Measurements from ENCODE around the gene G3BP1. TPM values are rescaled to one million over a fixed set of nuclear protein-coding genes. Genes with fewer than 3 reads are reported as not detected.
A peak's percentile ranks its signal among the peaks of the same experiment; 100 is the strongest.

The G3BP1 gene
- total and polyA plus RNA-seq, 4 donors, result 75.5 to 131 (median 101) TPM

GRCh38 chr5:151810449-151810848, 38.7 kb downstream of the G3BP1 start:
- H3K4me3 ChIP-seq (ENCODE audit: low read depth, low read length), result no peak overlapping the region
- H3K36me3 ChIP-seq (ENCODE audit: control insufficient read depth, insufficient read depth, low read length), result peaks cover 2% of the 10 kb centered on the region
- H3K4me1 ChIP-seq (ENCODE audit: control insufficient read depth, insufficient read depth, low read length), result no peaks in the 10 kb centered on the region
- no peak overlapping the region for H3K27ac ChIP-seq (ENCODE audit: low read depth, low read length)
- no CpG with 5 or more reads among the region's 1 CpG for WGBS (ENCODE audit: insufficient coverage)
- H3K9me3 ChIP-seq (ENCODE audit: control insufficient read depth, insufficient read depth, low read length), result no peaks in the 10 kb centered on the region
- H3K27me3 ChIP-seq (ENCODE audit: control insufficient read depth, insufficient read depth, low read length), result no peaks in the 10 kb centered on the region
- no peak for DNase-seq (ENCODE audit: low read depth in 4 of 6, low spot score in 6 of 6)

GRCh38 chr5:151810897-151811296, 39.1 kb downstream of the G3BP1 start:
- no peaks in the 10 kb centered on the region for H3K4me1 ChIP-seq (ENCODE audit: control insufficient read depth, insufficient read depth, low read length)
- H3K4me3 ChIP-seq (ENCODE audit: low read depth, low read length), result no peak overlapping the region
- 100% methylated on average over 1 of the region's 1 CpG for WGBS (ENCODE audit: insufficient coverage)
- no peak for DNase-seq (ENCODE audit: low read depth in 4 of 6, low spot score in 6 of 6)
- H3K9me3 ChIP-seq (ENCODE audit: control insufficient read depth, insufficient read depth, low read length), result no peaks in the 10 kb centered on the region
- H3K27ac ChIP-seq (ENCODE audit: low read depth, low read length), result no peak overlapping the region
- H3K27me3 ChIP-seq (ENCODE audit: control insufficient read depth, insufficient read depth, low read length), result no peaks in the 10 kb centered on the region
- H3K36me3 ChIP-seq (ENCODE audit: control insufficient read depth, insufficient read depth, low read length), result peaks cover 2% of the 10 kb centered on the region

DNA sequence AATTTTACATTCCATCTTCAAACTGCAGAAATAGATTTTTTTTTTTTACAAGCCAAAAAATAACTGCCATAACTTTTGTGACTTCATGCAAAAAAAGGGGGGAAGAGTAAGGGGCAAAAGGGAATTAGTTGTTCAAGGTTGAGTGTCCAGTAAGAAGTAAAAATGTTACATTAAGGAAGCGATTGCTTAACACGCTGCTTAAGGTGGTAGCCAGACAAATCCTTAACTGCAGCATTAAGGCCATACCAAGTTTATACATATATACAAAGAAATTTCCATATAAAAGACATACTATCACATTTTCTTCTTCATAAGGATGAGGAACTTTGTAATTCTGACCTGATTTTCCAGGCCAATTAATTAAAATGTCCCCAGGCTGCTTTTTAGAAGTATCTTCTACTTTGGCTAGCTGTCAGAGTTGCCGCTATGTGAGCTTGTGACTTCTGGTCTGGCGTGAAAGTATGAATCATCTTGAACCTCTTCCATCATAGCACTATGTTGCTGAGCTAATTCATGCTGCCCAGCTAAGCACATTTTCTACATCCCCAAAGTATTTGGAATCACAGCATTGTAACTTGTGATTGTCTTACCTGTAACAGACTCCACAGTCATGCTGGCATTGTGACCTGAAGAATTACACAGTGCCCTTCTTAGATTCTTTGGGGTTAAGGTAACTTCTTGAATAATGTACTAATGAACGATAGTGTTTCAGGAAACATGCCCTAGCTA, 40.0 kb downstream of the G3BP1 start:
- H3K4me1 ChIP-seq (ENCODE audit: control insufficient read depth, insufficient read depth, low read length), result no peaks in the 10 kb centered on the region
- H3K27ac ChIP-seq (ENCODE audit: low read depth, low read length), result no peak overlapping the region
- H3K9me3 ChIP-seq (ENCODE audit: control insufficient read depth, insufficient read depth, low read length), result no peaks in the 10 kb centered on the region
- DNase-seq (ENCODE audit: low read depth in 4 of 6, low spot score in 6 of 6), result no peak
- H3K36me3 ChIP-seq (ENCODE audit: control insufficient read depth, insufficient read depth, low read length), result peaks cover 2% of the 10 kb centered on the region
- no peak overlapping the region for H3K4me3 ChIP-seq (ENCODE audit: low read depth, low read length)
- no CpG with 5 or more reads among the region's 5 CpGs for WGBS (ENCODE audit: insufficient coverage)
- no peaks in the 10 kb centered on the region for H3K27me3 ChIP-seq (ENCODE audit: control insufficient read depth, insufficient read depth, low read length)

DNA sequence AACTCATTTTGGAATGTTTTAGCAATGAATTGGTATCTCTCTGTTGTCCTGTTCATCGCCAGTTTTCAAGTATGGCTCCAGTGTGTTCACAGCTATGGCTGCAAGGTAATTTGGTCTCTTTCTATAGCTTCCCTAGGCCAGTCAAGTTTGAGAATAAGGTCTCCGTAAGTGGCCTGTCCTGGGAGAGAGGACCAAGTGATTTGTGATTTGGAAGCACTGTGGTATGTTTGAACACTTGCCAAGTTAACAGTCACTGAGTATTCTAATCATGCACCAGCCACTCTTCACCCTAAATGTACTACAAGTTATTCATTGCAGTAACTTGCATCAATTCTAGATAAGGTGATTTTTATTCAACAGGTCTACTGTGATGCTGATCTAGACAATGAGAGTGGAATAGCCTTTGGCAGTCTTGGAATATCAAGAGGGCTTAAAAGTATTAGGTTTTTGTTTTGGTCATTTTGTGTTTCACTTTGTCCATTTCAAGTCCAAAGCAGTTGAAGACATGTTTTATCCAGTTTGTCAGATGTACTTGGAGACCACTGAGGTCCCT, 41.1 kb downstream of the G3BP1 start:
- Histone ChIP-seq H3K4me1 (ENCODE audit: control insufficient read depth, insufficient read depth, low read length) (no peaks in the 10 kb centered on the region), H3K9me3 (ENCODE audit: control insufficient read depth, insufficient read depth, low read length) (no peaks in the 10 kb centered on the region), H3K4me3 (ENCODE audit: low read depth, low read length) (no peak overlapping the region), H3K27ac (ENCODE audit: low read depth, low read length) (no peak overlapping the region), H3K36me3 (ENCODE audit: control insufficient read depth, insufficient read depth, low read length) (peaks cover 2% of the 10 kb centered on the region), H3K27me3 (ENCODE audit: control insufficient read depth, insufficient read depth, low read length) (no peaks in the 10 kb centered on the region)
- peak; percentile 22 to 78 (median 44) for DNase-seq (ENCODE audit: low read depth in 4 of 6, low spot score in 6 of 6)
- 14% methylated on average over 1 of the region's 2 CpGs for WGBS (ENCODE audit: insufficient coverage)

- Histone ChIP-seq H3K27me3 (ENCODE audit: control insufficient read depth, insufficient read depth, low read length) (no peaks in the 10 kb centered on the region), H3K27ac (ENCODE audit: low read depth, low read length) (no peak overlapping the region), H3K4me3 (ENCODE audit: low read depth, low read length) (no peak overlapping the region), H3K36me3 (ENCODE audit: control insufficient read depth, insufficient read depth, low read length) (no peaks in the 10 kb centered on the region), H3K4me1 (ENCODE audit: control insufficient read depth, insufficient read depth, low read length) (no peaks in the 10 kb centered on the region), H3K9me3 (ENCODE audit: control insufficient read depth, insufficient read depth, low read length) (no peaks in the 10 kb centered on the region)
- no peak for DNase-seq (ENCODE audit: low read depth in 4 of 6, low spot score in 6 of 6)
- WGBS (ENCODE audit: insufficient coverage), result 80% methylated on average over 1 of the region's 1 CpG
These were observed 43.3 kb downstream of the G3BP1 start for GRCh38 chr5:151815051-151815450.

- H3K9me3 ChIP-seq (ENCODE audit: control insufficient read depth, insufficient read depth, low read length), result no peaks in the 10 kb centered on the region
- no peak for DNase-seq (ENCODE audit: low read depth in 4 of 6, low spot score in 6 of 6)
These were observed 48.1 kb downstream of the G3BP1 start for GRCh38 chr5:151819830-151820229.

GRCh38 chr5:151820271-151820670, 48.5 kb downstream of the G3BP1 start:
- H3K27me3 ChIP-seq (ENCODE audit: control insufficient read depth, insufficient read depth, low read length), result no peaks in the 10 kb centered on the region
- no peak for DNase-seq (ENCODE audit: low read depth in 4 of 6, low spot score in 6 of 6)
- H3K4me3 ChIP-seq (ENCODE audit: low read depth, low read length), result no peak overlapping the region
- no peaks in the 10 kb centered on the region for H3K9me3 ChIP-seq (ENCODE audit: control insufficient read depth, insufficient read depth, low read length)
- no peaks in the 10 kb centered on the region for H3K4me1 ChIP-seq (ENCODE audit: control insufficient read depth, insufficient read depth, low read length)
- no CpG with 5 or more reads among the region's 3 CpGs for WGBS (ENCODE audit: insufficient coverage)
- H3K36me3 ChIP-seq (ENCODE audit: control insufficient read depth, insufficient read depth, low read length), result peaks cover 5% of the 10 kb centered on the region
- no peak overlapping the region for H3K27ac ChIP-seq (ENCODE audit: low read depth, low read length)

More at GRCh38 chr5:151819830-151820229, 48.1 kb downstream of the G3BP1 start:
- Histone ChIP-seq H3K27me3 (ENCODE audit: control insufficient read depth, insufficient read depth, low read length) (no peaks in the 10 kb centered on the region), H3K4me1 (ENCODE audit: control insufficient read depth, insufficient read depth, low read length) (no peaks in the 10 kb centered on the region), H3K36me3 (ENCODE audit: control insufficient read depth, insufficient read depth, low read length) (peaks cover 5% of the 10 kb centered on the region), H3K4me3 (ENCODE audit: low read depth, low read length) (no peak overlapping the region), H3K27ac (ENCODE audit: low read depth, low read length) (no peak overlapping the region)

DNA sequence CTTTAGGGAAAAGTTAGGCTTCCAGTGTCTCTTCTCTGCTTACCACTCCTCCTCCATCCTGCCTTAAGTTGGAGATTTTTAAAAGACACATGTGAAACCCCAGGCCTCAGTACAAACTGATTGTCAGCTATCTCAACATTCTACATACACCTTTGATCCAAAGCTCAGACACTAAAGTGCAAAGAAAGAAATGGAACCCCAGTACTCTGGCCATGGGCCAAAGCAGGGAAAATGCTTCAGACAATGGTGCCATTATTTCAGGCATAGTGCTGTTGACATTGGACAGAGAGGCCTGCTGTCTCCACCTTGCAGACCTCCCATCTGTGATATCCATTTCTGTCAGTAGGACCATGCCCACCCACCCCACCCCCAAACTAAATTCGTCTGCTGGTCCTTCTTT, 49.1 kb downstream of the G3BP1 start:
- Histone ChIP-seq H3K9me3 (ENCODE audit: control insufficient read depth, insufficient read depth, low read length) (no peaks in the 10 kb centered on the region), H3K4me3 (ENCODE audit: low read depth, low read length) (no peak overlapping the region), H3K4me1 (ENCODE audit: control insufficient read depth, insufficient read depth, low read length) (no peaks in the 10 kb centered on the region), H3K27me3 (ENCODE audit: control insufficient read depth, insufficient read depth, low read length) (no peaks in the 10 kb centered on the region), H3K36me3 (ENCODE audit: control insufficient read depth, insufficient read depth, low read length) (peaks cover 5% of the 10 kb centered on the region), H3K27ac (ENCODE audit: low read depth, low read length) (no peak overlapping the region)
- no peak for DNase-seq (ENCODE audit: low read depth in 4 of 6, low spot score in 6 of 6)
- no CpG with 5 or more reads among the region's 1 CpG for WGBS (ENCODE audit: insufficient coverage)

GRCh38 chr5:151822141-151822540, 50.4 kb downstream of the G3BP1 start:
- Histone ChIP-seq H3K27ac (ENCODE audit: low read depth, low read length) (no peak overlapping the region), H3K36me3 (ENCODE audit: control insufficient read depth, insufficient read depth, low read length) (peaks cover 5% of the 10 kb centered on the region), H3K4me3 (ENCODE audit: low read depth, low read length) (no peak overlapping the region), H3K4me1 (ENCODE audit: control insufficient read depth, insufficient read depth, low read length) (no peaks in the 10 kb centered on the region), H3K9me3 (ENCODE audit: control insufficient read depth, insufficient read depth, low read length) (no peaks in the 10 kb centered on the region), H3K27me3 (ENCODE audit: control insufficient read depth, insufficient read depth, low read length) (no peaks in the 10 kb centered on the region)
- DNase-seq (ENCODE audit: low read depth in 4 of 6, low spot score in 6 of 6), result no peak
- WGBS (ENCODE audit: insufficient coverage), result no CpG with 5 or more reads among the region's 4 CpGs

DNA sequence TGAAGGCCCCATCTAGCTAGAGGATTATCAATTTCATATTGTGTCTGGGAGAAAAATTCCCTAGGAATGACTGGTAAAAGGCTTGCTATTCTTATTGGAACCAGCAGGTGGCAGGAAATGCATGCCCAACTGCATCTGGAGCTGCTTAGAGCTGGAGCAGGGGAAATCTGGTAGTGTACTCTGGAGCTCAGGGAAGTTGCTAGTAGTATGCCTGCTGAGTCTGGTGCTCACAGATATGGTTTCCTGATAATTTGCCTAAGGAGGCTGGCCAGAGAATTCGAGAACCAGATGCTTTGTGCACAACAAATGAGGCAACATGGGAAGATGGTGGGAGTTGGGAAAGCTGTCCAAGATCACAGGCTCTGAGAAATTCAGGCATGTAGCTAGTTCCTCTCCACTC, 53.7 kb downstream of the G3BP1 start:
- H3K27ac ChIP-seq (ENCODE audit: low read depth, low read length), result no peak overlapping the region
- peaks cover 5% of the 10 kb centered on the region for H3K36me3 ChIP-seq (ENCODE audit: control insufficient read depth, insufficient read depth, low read length)
- no peaks in the 10 kb centered on the region for H3K4me1 ChIP-seq (ENCODE audit: control insufficient read depth, insufficient read depth, low read length)
- no peaks in the 10 kb centered on the region for H3K9me3 ChIP-seq (ENCODE audit: control insufficient read depth, insufficient read depth, low read length)
- WGBS (ENCODE audit: insufficient coverage), result no CpG with 5 or more reads among the region's 1 CpG
- DNase-seq (ENCODE audit: low read depth in 4 of 6, low spot score in 6 of 6), result peak; percentile 50 to 96 (median 71)
- H3K4me3 ChIP-seq (ENCODE audit: low read depth, low read length), result no peak overlapping the region
- no peaks in the 10 kb centered on the region for H3K27me3 ChIP-seq (ENCODE audit: control insufficient read depth, insufficient read depth, low read length)

Measured in spinal cord (tissue), 10 donors.